Stimulated activated CD8-positive, alpha-beta memory T cell treated with anti-CD3 and anti-CD28 coated beads, Interleukin-15, amount 100 ng/mL, for 24 hours (primary cell): ENCODE results near the gene SMPD1.

ENCODE experiments used
- DNase-seq: peaks from one replicate; pipeline ENCODE4 v3.0.0-alpha.2; 2020; ENCODE audit warnings: low read depth

The SMPD1 gene

DNA sequence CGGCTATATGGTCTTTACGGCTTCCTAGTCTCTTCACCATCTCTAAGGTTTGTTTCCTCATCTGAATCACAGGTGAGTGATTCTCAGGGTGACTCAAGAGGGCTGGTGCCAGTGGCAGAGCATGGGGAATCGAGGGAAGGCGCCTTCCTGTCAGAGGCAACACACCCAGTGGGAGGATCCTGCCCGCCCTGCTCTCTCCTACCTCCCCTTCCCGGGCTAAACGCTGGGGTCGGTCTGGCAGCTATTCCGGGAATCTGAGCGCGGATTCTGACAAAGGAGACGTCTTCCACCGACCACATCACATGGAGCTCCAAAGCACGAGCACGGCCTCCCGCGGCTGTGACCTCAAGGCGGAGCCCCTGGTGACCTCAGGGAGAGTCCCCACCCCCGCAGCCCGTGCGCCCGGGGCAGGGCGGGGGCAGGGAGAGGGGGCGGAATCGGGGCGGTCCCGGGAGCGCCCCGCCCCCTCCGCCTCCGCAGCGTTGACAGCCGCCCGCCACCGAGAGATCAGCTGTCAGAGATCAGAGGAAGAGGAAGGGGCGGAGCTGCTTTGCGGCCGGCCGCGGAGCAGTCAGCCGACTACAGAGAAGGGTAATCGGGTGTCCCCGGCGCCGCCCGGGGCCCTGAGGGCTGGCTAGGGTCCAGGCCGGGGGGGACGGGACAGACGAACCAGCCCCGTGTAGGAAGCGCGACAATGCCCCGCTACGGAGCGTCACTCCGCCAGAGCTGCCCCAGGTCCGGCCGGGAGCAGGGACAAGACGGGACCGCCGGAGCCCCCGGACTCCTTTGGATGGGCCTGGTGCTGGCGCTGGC lies at the start of gene SMPD1:
TSS of gene SMPD1 (plus strand) at position 570 of the 813 bp plus-strand sequence. CDS start at position 695, 125 bp downstream.
- DNase-seq = peak; percentile 81

DNA sequence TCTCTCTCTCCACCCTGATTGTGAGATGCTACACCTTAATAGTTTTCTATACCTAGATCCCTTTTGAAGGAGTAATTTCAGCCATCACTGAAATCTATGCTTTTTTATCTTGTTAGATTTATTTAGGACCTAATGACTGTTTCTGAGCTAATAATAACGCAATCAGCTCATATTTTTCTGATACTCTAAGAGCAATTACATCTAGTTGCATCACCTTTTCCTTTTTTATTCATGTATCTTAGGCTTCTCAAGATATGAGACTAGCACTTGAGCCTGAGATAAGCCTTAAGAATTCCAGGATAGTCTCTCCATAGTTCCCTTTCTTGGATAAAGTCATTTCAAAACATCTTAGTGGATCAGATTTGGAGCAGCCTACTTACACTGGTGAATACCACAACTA lies 44.9 kb upstream of the SMPD1 start:
- no peak for DNase-seq

DNA sequence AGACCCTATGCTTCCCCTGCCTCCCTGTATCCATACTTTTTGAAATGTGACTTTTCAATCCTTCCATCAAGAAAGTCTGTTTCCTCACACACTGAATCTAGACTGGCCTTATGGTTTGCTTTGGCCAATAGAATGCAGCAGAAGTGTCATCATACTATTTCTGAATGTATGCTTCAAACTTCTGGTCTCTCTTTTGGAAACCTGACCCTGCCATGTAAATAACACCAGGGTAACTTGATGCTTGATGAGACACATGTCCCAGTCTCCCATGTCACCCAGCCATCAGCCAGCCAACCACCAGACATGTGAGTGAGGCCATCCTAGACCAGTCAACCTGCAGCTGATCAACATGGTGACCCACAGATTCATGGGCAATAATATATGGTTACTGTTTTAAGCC lies 40.2 kb upstream of the SMPD1 start:
- DNase-seq = no peak

DNA sequence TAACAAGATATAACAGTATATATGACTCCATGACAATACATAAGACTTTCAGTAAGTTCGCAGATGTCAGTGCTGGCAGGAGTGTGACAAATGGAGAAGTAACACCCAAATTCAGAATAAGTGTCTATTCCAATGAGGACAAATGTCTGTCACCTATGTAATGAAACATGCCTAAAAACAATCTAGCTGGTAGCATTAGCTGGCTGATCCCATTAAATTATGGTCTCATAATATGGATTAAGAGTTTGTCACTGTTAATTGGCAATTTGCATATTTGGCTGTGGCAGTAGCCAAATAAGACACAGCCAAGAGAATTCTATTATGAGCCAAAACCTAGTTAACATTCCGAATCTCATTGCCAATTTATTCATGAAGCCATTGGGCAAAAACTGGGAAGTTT lies 39.8 kb upstream of the SMPD1 start:
- DNase-seq = no peak

- DNase-seq = no peak
These were observed 38.4 kb upstream of the SMPD1 start for GRCh38 chr11:6351782-6352382.

DNA sequence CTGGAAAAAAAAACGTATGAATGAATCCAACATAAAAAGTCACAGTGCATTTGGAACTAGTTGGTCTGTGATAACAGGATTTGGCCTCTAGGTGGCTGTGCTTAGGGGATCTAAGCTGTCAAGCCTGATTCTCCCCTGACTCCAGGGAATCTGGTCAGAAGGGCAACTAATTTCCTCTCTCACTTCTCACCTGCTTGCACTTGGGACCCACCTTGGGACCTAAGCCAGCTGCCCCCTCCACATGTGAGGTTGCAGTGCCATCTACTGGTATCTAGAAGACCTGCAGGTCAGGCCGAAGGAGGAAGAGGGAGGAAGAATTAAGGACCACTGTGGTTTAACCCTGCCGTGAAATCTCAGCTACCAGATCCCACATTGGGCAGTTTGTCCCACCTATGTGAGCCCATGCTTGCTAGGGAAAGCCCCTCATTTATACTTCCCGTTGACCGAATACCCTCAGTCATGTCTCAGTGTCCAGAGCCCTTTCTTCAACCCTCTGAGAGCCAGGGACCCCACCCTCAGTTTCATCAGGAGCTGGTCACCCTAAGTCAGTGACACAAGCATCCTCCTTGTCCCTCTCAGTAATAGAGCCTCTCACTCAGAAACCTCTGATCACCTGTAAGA lies 36.8 kb upstream of the SMPD1 start:
- no peak for DNase-seq

DNA sequence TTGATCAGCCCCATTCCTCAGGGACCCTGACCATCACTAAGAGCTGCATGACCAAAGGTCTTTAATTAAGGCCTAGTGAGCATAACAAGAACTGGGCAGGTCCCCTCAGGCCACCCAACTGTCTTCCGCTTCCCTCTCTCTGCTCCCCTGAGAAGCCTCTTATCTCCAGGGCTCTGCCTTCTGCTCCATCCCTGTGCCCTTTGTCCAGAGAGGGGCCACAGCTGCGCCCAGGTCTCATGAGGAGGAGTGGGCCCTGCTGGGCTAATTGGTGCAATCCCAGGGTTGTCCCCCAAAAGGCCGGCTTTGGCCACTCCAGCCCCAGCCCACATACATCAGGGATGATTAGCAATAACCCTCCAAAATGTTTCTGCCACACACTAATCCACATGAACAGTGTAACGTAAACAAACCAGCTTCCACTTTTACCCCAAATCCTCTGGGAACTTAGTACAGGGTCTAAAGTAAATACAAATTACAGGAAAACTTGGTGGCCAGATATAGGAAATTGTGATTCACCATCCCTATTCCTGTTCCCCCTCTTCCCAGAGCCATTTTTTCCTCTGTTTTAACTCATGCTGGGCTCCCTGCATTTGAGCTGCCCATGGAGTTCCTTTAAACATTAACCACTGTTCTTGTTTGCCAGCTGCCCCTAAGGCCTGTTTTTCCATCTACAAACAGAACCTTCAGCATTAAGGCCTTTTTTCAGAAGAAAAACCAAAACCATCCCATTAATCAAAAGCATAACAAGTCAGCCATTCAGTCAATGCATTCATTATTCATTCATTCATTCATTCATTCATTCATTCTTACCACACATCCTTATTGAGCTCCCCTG lies 35.4 kb upstream of the SMPD1 start:
- DNase-seq = no peak

GRCh38 chr11:6356503-6357055 lies 33.7 kb upstream of the SMPD1 start:
- no peak for DNase-seq

- DNase-seq = no peak
These were observed 33.1 kb upstream of the SMPD1 start for GRCh38 chr11:6357222-6357621.

DNA sequence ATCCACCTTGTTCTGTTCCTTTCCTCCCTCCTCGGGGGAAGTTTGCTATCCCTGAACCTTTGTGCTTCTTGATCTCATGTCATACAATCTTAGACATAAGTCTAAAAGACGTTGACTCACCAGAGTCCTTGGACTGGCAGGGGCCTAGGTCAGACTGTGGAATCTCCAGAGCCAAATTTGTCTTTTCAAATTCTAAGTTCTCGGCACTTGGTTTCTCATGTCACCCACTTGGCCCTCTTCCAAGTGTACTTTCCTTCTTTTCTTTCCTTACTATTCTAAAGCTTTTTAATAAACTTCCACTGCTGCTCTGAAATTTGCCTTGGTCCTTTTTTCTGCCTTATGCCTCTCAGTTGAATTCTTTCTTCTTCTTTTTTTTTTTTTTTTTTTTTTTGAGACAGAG lies 30.1 kb upstream of the SMPD1 start:
- DNase-seq = no peak

GRCh38 chr11:6362185-6362872 lies 27.9 kb upstream of the SMPD1 start:
- DNase-seq = no peak

DNA sequence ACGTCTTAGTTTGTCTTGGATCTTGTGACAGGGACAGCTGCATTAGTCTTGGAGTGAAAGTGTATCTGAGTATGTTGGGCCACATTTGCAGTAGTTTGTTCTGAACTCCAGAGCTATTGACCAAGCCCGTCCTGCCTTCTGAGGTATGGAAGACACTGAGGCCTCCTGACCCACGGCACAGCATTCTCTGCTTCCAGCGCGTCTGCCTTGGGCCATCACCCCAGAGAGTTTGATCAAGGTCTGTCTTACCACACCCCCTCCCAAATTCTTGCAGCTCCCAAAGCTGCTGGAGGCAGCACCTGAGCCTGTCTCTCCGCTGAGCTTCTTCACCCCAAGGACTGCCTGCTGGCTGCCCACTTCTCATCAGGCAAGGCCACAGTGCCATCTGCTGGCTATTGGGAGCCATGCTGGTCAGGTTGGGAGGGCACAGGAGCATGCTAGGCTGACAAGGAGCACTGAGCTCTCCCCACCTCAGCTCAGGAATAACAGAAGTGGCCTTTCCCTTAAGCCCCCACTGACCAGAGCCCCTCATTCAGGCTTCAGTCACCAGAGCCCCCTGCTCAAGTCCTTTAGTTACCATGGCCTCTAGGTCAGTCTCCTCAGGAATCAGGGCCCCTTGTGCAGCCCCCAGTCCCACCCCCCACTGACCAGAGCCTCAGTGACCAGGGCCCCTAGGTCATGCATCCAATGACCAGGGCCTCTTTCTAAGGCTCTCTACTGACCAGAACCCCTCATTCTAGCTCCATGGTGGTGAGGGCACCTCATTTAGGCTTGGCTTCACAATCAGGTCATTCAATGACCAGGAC lies 27.2 kb upstream of the SMPD1 start:
- peak; percentile 33 for DNase-seq

- DNase-seq = no peak
These were observed 24.6 kb upstream of the SMPD1 start for GRCh38 chr11:6365659-6366058.

DNA sequence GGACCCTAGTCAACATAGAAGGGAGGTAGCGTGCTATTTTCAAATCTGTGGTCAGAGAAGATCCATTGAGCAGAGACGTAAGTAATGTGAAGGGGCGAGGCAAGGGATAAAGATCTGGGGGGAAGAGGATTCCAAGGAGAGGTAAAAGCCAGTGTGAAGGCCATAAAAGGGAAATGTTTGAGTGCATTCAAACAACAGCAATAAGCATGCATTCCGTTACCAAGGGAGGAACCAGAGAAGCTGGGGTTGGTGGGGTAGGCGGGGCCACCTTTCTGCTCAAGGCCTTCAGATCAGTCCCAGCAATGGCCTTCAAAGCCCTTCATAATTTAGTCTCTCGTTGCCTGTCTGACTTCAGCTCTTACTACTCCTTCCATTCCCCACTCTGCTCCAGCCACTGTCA lies 18.4 kb upstream of the SMPD1 start:
- DNase-seq = no peak

DNA sequence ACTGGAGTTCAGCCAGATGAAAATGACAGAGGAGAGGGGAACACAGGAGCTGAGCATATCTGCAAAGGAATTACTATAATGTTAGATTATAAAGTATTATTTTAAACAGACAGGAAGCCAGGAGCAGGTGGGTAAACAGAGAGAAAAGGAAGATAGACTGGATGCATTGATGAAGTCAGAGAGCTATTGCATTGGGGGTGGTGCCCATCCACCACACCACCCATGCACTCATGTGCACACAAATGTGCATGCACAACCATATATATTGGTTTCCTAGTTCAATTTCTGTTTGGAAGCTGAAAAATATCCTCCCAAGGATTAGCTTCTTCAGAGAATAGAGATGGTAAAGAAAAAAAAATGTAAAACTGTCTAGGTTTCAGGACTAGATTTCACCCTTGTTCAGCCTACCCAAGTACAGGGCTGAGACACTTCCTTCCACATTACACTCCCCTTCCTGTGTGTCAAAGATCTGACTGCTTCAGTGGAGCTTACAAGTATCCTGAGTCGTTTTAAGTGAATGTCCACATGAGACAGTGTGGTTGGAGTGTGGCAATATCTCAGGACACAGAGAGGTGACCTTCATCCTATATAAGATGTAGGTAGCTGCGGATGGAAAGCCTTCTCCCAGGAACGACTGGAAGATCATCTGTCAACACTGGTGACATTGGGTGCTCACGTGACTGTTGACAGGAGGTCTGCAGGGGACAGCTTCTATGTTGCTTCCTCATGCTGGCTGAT lies 12.2 kb upstream of the SMPD1 start:
- no peak for DNase-seq

- DNase-seq = no peak
These were observed 11.7 kb upstream of the SMPD1 start for GRCh38 chr11:6378640-6378989.

- no peak for DNase-seq
These were observed 5.1 kb upstream of the SMPD1 start for GRCh38 chr11:6385046-6385777.

- no peak for DNase-seq
These were observed 2.3 kb upstream of the SMPD1 start for GRCh38 chr11:6387811-6388599.

GRCh38 chr11:6388748-6389147 lies 1.5 kb upstream of the SMPD1 start:
- DNase-seq = no peak
